ENCODE data around the gene BABAM2.
"Not testable (repeated sequence)": the region's sequence is repeated elsewhere in the genome, so short reads cannot be mapped to it uniquely, and the experiment has no call there.

GRCh38 chr2:28330722-28331121 lies 440.2 kb downstream of the BABAM2 start:
- not testable (repeated sequence) for TF ChIP-seq CTCF (IDR thresholded peaks at IDR 0.05 in 4 of 5, conservative IDR thresholded peaks at IDR 0.05 in 1 of 5); POLR2A (IDR thresholded peaks at IDR 0.05)

Data from gastrocnemius medialis (tissue), 4 donors.